GM08714 (cell line): Measurements from ENCODE around the gene ANKIB1.

Experiments used
- H3K4me3 ChIP-seq: fragments of 200-500 bp; sonication (Bioruptor generic); 2 replicates; pipeline ENCODE4 v1.5.1; 2014; ENCODE audit warnings: mild to moderate bottlenecking, low read length, inconsistent platforms
- ZNF274 ChIP-seq: IDR thresholded peaks from 2 replicates; pipeline ENCODE4 v1.6.1; 2012; ENCODE audit warnings: mild to moderate bottlenecking, low read depth, low read length

Gene ANKIB1

GRCh38 chr7:92448205-92448747 lies 202.5 kb downstream of the ANKIB1 start:
- peak overlapping the region; percentile 85 for H3K4me3 ChIP-seq

More at GRCh38 chr7:92448205-92448747, 202.5 kb downstream of the ANKIB1 start:
- no peak for TF ChIP-seq ZNF274
